ENCODE data around the gene HS3ST6.
"Not testable (repeated sequence)": the region's sequence is repeated elsewhere in the genome, so short reads cannot be mapped to it uniquely, and the experiment has no call there.

- TF ChIP-seq POLR2AphosphoS5 (IDR thresholded peaks at IDR 0.05; ENCODE audit: borderline replicate concordance, low read depth, low read length); EZH2 (IDR thresholded peaks at IDR 0.05); FOXP2 (optimal IDR thresholded peaks at IDR 0.05; ENCODE audit: control extremely low read depth, extremely low read length, insufficient read depth): not testable (repeated sequence)
Measured at GRCh38 chr16:1962161-1963153, 44.2 kb upstream of the HS3ST6 start.
